Transverse colon (tissue), 4 donors: ENCODE data around the gene ACSL1.

Experiments
- CTCF ChIP-seq, 5 experiments: fragments of 200-600 bp in 3 of 5; fragments of 450-650 bp in 2 of 5; sonication (generic) in 3 of 5; IDR thresholded peaks; 1 replicate in 2 of 5; 2 replicates in 3 of 5; pipeline ENCODE4 v1.5.1; 2016 to 2017; ENCODE audit warnings: antibody characterized with exemption in 5 of 5, inconsistent platforms in 3 of 5, mild to moderate bottlenecking in 2 of 5, moderate library complexity in 1 of 5
- EP300 ChIP-seq: sonication (generic); formaldehyde crosslinking; IDR thresholded peaks from one replicate; pipeline ENCODE4 v1.6.1; 2017; ENCODE audit warnings: antibody characterized with exemption, low read depth
- POLR2A ChIP-seq: fragments of 450-650 bp; IDR thresholded peaks from one replicate; pipeline ENCODE4 v1.6.1; 2016; ENCODE audit warnings: antibody characterized with exemption, mild to moderate bottlenecking, moderate library complexity
- POLR2AphosphoS5 ChIP-seq, 3 donors: sonication (generic); formaldehyde crosslinking; IDR thresholded peaks; one replicate each; pipeline ENCODE4 v1.6.1; 2016; ENCODE audit warnings: antibody characterized with exemption in 3 of 3

GRCh38 chr4:184748251-184748652 lies 77.5 kb downstream of the ACSL1 start:
- TF ChIP-seq CTCF (IDR thresholded peaks at IDR 0.05): no peak
- no peak for TF ChIP-seq POLR2A
- TF ChIP-seq POLR2AphosphoS5 (IDR thresholded peaks at IDR 0.05): no peak
- no peak for TF ChIP-seq EP300
